GM21723 (cell line): ENCODE measurements around the gene VWCE.
"Not testable (repeated sequence)": the region's sequence is repeated elsewhere in the genome, so short reads cannot be mapped to it uniquely, and the experiment has no call there.

Experiments used
- ATAC-seq: cut with Tn5 transposase; IDR thresholded peaks from one replicate; pipeline ENCODE4 v1.9.1; 2021; ENCODE audit warnings: mild to moderate bottlenecking, moderate library complexity; ENCODE audit not compliant: unreplicated experiment

The VWCE gene

DNA sequence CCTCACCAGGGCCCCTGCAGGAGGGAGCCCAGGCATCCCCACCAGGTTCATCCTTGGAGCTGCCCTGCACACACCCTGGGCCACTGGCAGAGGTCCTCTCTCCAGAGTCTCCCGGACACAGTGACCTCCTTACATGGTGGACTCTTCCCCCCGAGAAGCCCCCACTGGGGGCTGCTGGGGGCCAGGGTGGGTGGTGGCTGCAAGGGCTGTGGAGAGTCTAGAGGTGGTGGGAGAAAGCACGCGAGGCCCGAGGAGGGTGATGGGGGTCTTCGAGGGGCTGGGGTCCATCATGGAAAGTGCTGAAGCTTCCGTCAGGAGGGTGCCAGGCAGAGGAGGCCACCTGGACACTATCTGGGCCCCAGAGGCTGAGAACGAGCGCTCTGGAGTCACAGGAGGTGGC, 36.6 kb downstream of the VWCE start:
- no peak for ATAC-seq

GRCh38 chr11:61256710-61257482, 38.2 kb downstream of the VWCE start:
- no peak for ATAC-seq

GRCh38 chr11:61254403-61255025, 40.6 kb downstream of the VWCE start:
- no peak for ATAC-seq

DNA sequence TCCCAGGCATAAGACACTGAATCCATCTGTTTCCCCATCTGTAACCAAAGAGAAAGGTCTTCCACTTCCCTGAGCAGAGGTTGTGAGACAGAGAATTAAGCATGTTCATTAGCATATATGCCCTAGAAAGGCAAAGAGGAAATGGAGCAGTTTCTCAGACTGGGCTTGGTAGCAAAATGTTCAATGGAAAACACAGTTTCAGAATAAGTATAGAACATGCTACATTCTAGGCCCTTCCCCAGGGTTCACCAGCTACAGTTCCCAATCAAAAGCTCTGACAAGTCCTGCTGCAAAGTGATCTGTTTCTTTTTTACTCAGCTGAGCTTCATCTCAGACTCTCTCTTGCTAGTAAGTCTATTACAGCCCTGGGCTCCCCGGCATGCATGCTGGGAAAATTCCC, 42.8 kb downstream of the VWCE start:
- ATAC-seq = not testable (repeated sequence)

DNA sequence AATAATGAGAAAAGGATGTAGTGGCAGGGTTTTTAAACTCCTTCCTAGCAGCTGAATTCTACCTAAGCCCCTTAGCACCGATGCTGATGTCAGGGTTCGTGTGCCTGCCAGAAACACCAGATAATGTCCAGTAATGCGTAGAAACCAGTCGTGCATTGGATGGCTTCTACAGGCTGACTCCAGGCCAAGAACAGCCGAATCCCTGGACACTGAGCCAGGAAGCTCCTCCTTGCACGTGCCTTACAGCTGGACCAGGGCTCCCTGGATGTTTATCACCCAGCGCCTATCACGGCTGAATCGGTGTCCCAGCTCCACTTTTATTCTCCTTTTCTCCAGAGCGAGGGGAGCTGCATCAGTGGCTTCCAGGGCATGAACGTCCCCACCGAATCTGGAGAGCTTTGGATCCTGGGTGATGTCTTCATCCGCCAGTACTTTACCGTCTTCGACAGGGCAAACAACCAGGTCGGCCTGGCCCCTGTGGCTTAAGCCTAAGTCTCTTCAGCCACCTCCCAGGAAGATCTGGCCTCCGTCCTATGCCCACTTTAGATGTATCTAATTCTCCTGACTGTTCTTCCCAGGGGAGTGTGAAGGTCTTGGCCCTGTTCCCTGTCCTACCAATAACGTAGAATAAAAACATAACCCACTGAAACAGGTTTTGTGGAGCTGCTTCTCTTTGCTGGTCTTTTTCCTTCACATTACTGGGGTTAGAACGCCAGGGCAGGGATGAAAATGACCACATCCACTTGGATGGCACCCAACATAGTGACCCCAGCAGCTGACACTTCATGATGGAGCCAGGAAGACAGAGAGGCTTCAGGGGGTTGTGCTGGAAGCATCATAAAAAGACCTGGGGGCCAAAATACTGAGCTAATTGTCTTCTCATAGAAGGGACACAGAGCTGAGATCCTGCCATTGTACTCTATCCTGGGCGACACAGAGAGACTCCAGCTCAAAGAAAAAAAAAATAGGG, 44.0 kb downstream of the VWCE start:
- not testable (repeated sequence) for ATAC-seq

DNA sequence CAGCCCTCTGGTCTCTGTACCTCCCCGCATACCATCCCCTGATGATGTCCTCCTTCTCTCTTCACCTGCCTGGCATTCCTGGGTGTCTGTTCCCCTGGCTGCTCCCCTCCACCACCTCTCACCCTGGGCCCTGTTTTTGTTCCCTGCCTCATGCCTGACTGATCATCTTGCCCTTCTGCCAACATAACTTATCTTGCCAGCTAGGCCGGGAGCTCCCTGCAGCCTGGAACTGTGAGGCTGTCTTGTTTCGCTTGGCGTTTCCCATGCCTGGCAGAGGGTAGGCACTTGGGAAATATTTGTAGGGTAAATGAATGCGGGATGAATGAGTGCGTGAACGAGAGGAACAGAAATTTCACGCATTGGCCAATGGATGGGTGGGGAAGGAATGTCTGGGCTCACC, 45.9 kb downstream of the VWCE start:
- ATAC-seq = not testable (repeated sequence)

- ATAC-seq = not testable (repeated sequence)
These were observed 47.0 kb downstream of the VWCE start for GRCh38 chr11:61248071-61248470.

GRCh38 chr11:61245284-61245964, 49.7 kb downstream of the VWCE start:
- ATAC-seq = not testable (repeated sequence)

DNA sequence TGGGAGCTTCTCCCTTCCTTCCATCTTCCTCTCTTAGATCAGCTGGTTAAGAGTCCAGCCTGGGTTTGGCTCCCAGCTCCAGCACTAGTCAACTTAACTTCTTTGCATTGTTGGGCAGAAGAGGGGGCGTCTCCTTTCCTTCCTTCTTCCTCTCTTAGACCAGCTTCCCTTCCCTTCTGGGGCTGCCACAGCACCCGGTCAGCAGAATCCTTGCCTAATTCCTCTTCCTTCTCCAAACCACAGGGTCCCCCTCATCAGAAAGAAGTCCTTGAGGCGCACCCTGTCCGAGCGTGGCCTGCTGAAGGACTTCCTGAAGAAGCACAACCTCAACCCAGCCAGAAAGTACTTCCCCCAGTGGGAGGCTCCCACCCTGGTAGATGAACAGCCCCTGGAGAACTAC, 53.6 kb downstream of the VWCE start:
- not testable (repeated sequence) for ATAC-seq

GRCh38 chr11:61240875-61241274, 54.2 kb downstream of the VWCE start, which contains the start of gene PGA5:
Gene PGA5 (plus strand): TSS chr11:61241175. CDS start chr11:61241227, 52 bp downstream.
- ATAC-seq = not testable (repeated sequence)

GRCh38 chr11:61240288-61240687, 54.8 kb downstream of the VWCE start:
- not testable (repeated sequence) for ATAC-seq

DNA sequence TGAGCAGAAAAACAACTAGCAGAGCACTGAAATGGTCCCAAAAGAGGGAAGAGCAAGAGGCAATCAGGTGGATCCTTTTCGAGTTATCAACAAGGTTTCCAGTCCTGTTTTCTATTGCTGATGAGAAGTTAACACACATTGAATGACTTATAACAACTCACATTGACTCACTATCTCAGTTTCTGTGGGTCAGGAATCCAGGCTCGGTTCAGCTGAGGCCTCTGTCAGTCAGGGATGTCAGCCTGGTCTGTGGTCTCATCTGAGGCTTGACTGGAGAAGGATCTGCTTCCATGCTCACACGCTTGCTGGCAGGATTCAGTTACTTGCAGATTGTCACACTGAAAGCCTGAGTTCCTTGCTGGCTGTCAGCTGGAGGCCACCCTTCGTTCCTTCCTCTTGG, 58.0 kb downstream of the VWCE start:
- ATAC-seq = not testable (repeated sequence)

GRCh38 chr11:61232548-61233145, 62.5 kb downstream of the VWCE start:
- ATAC-seq = not testable (repeated sequence)

DNA sequence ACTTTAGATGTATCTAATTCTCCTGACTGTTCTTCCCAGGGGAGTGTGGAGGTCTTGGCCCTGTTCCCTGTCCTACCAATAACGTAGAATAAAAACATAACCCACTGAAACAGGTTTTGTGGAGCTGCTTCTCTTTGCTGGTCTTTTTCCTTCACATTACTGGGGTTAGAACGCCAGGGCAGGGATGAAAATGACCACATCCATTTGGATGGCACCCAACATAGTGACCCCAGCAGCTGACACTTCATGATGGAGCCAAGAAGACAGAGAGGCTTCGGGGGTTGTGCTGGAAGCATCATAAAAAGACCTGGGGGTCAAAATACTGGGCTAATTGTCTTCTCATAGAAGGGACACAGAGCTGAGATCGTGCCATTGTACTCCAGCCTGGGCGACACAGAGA, 63.5 kb downstream of the VWCE start:
- ATAC-seq = not testable (repeated sequence)

DNA sequence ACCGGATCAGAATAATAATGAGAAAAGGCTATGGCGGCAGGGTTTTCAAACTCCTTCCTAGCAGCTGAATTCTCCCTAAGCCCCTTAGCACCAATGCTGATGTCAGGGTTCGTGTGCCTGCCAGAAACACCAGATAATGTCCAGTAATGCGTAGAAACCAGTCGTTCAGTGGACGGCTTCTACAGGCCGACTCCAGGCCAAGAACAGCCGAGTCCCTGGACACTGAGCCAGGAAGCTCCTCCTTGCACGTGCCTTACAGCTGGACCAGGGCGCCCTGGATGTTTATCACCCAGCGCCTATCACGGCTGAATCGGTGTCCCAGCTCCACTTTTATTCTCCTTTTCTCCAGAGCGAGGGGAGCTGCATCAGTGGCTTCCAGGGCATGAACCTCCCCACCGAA, 64.1 kb downstream of the VWCE start:
- ATAC-seq = not testable (repeated sequence)

DNA sequence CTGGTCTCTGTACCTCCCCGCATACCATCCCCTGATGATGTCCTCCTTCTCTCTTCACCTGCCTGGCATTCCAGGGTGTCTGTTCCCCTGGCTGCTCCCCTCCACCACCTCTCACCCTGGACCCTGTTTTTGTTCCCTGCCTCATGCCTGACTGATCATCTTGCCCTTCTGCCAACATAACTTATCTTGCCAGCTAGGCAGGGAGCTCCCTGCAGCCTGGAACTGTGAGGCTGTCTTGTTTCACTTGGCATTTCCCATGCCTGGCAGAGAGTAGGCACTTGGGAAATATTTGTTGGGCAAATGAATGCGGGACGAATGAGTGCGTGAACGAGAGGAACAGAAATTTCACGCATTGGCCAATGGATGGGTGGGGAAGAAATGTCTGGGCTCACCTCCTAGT, 65.7 kb downstream of the VWCE start:
- not testable (repeated sequence) for ATAC-seq

DNA sequence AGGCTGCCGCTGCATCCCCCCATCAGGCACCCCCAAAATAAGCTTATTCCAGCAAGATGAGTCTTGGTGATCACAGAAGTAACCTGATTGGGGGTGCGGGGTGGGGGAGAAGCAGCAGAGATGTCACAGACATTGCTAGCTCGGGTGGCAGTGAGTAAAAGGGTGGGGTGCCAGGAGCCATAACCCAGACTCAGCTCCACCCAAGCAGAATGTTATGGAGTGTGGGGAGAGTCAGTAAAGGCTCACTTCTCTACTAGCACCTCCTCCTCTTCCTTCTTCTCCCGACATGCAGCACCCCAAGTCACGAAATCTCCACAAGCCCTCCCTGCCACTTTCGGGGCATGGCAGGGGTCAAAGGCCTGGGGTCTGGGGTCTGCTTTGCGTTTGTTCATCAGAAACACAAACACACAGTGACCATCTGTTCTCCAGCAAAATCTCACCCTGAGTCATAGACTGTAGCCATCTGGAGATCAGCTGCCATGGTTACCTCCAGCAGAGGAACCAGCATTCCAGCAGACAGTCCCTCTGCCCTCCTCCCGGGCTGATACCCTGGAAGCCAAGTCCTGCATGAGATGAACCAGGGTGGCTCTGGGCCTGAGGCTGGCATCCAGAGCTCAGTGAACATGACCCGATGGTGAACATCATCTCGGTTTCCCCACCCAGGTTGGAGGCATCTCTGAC, 68.5 kb downstream of the VWCE start:
- ATAC-seq = not testable (repeated sequence)

- ATAC-seq = not testable (repeated sequence)
These were observed 72.4 kb downstream of the VWCE start for GRCh38 chr11:61222692-61223091.

- ATAC-seq = not testable (repeated sequence)
These were observed 73.1 kb downstream of the VWCE start, which contains the start of gene PGA4 for GRCh38 chr11:61222047-61222446. Gene PGA4 (plus strand): TSS chr11:61222347. CDS start chr11:61222401, 54 bp downstream.
